ENCODE data around the gene PPP1R16B.
"Not testable (repeated sequence)": the region's sequence is repeated elsewhere in the genome, so short reads cannot be mapped to it uniquely, and the experiment has no call there.

The PPP1R16B gene

DNA sequence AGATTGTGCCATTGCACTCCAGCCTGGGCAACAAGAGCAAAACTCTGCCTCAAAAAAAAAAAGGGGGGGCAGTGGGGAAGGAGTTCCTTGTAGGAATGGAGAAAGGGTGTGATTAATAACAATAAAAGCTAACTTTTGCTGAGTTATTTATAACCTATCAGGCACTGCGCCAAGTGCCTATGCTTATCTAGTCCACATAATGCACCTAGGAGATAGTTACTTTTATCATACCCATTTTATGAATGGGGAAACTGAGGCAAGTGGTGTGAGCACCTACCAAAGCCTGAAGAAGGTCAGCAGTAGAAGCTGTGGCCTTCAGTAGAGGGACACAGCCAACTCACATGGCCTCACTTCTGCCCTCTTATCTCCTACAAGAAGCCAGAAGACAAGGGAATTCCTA is 13.6 kb upstream of the PPP1R16B start:
- H3K27ac ChIP-seq = no peak overlapping the region
- TF ChIP-seq ZFX (IDR thresholded peaks at IDR 0.05) = no peak
- TF ChIP-seq, protein P1, sequence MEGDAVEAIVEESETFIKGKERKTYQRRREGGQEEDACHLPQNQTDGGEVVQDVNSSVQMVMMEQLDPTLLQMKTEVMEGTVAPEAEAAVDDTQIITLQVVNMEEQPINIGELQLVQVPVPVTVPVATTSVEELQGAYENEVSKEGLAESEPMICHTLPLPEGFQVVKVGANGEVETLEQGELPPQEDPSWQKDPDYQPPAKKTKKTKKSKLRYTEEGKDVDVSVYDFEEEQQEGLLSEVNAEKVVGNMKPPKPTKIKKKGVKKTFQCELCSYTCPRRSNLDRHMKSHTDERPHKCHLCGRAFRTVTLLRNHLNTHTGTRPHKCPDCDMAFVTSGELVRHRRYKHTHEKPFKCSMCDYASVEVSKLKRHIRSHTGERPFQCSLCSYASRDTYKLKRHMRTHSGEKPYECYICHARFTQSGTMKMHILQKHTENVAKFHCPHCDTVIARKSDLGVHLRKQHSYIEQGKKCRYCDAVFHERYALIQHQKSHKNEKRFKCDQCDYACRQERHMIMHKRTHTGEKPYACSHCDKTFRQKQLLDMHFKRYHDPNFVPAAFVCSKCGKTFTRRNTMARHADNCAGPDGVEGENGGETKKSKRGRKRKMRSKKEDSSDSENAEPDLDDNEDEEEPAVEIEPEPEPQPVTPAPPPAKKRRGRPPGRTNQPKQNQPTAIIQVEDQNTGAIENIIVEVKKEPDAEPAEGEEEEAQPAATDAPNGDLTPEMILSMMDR (conservative IDR thresholded peaks at IDR 0.05) = no peak

DNA sequence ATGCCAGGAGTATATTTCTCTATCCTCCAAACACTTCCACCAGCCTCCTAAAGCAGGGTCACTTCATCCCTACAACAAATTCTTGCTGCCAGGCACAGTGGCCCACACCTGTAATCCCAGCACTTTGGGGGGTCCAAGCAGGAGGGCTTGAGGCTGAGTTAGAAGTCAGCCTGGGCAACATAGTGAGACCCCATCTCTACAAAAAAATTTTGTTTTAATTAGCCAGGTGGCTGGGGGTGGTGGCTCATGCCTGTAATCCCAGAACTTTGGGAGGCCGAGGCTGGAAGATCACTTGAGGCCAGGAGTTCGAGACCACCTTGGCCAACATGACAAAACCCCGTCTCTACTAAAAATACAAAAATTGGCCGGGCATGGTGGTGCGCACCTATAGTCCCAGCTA is 11.4 kb upstream of the PPP1R16B start:
- H3K27ac ChIP-seq = not testable (repeated sequence)

DNA sequence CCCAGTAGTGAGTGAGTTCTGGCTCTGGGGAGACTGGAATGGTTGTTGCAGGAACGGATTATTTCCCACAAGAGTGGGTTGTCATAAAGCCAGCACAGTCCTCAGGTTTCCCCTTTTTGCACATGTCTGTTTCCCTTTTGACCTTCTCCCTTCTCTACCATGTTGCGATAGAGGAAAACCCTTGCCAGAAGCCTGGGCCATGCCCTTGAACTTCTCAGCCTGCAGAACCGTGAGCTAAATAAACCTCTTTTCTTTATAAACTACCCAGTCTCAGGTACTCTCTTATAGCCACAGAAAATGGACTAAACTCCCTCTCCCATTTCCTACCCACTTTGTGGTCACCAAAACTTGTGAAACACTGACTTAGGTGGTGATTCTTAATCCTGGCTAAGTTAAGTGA is 7.2 kb upstream of the PPP1R16B start:
- no peak for TF ChIP-seq ZFX (IDR thresholded peaks at IDR 0.05)
- TF ChIP-seq, protein P1 (conservative IDR thresholded peaks at IDR 0.05) = no peak
- H3K27ac ChIP-seq = no peak overlapping the region

DNA sequence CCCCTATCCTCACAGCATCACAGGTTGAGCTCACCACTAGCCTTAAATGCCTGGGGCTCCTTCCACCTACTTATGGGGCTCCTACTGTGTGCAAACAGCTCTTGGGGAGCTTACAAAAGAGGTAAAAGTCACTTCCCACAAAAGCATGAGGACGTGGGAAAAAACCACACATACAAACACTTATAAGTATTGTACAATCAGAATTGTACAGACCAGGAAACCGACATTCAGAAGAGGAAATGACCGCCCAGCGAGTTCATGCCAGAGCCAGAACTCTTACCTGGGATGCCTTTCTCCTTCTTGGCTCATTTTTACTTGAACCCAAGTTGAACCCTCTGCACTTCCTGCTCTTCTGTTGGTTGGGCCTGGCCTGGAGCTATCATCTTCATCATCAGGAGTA is 6.3 kb upstream of the PPP1R16B start:
- no peak for TF ChIP-seq ZFX (IDR thresholded peaks at IDR 0.05)
- TF ChIP-seq, protein P1 (conservative IDR thresholded peaks at IDR 0.05) = no peak
- H3K27ac ChIP-seq = no peak overlapping the region

DNA sequence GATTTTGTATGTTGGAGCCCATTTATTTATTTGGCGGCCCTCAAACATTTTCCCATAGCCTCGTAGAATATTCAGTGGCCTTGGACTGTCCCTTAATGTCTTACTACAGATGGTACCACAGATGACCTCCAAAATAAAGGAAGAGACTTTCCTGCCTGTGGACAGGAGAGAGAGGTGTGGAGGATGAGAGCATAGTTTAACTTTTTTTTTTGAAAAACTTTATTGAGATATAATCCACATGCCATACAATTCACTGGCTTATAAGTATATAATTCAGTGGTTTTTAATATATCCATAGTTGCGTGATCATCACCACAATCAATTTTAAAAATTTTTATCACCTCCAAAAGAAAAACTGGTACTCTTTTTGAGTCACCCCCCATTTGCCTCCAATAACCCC is 4.6 kb upstream of the PPP1R16B start:
- no peak overlapping the region for H3K27ac ChIP-seq
- TF ChIP-seq, protein P1 (conservative IDR thresholded peaks at IDR 0.05) = no peak
- no peak for TF ChIP-seq ZFX (IDR thresholded peaks at IDR 0.05)

DNA sequence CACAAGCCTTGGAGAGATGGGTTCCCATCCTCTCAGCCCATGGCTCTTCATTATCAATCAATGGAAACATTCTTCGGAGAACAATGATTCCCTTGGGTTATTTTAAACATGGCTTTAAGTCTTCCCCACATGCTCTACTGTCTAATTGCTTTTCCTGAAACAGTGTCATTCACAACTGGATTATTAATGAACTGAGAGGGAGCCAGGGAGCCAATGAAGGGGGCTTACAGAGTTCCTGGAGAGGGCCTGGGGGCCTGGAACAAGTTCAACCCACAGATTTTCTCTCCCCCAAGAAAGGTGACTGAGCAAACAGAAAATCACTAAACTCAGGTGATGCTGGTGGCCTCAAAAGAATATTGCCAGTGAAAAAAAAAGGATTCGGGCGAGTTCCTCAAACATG is 1.3 kb upstream of the PPP1R16B start:
- H3K27ac ChIP-seq = no peak overlapping the region
- TF ChIP-seq, protein P1 (conservative IDR thresholded peaks at IDR 0.05) = no peak
- no peak for TF ChIP-seq ZFX (IDR thresholded peaks at IDR 0.05)

DNA sequence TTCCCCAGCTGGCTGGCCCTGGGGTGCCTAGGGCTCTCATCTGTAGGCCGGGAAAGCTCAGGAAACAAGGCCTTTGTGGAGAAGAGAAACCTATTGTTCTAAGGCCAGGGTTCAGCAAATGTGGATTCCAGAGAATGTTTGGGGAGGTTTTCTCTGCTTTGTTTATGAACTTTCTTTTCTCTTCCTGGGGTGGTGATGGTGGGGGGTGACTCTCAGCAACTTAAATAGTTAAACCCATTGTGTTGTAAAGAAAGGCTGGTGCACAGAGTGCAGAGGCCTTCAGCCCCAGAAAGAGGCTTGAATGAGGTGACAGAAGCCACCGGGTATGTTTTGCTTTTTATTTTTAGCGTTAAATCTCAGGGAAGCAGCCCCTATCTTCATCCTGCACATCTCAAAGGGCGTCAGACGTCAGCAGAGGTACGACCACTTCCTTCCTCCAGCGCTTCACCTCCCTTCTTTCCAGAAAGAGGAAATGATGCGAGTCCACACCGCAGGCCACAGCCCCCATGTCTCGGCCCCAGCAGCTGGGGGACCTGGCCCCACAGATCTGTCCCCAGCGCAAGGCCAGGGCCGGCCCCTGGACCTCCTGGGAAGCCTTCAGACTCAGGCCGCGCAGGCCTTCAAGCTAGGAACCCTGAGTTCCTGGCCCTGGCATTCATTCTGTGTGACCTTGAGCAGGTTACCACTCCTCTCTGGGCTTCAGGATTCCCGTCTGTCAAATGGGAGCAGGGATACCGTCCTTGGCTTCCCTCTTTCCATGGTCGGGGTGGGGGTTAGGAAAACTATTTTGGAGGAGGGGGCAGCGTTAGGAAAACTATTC is 605 bp upstream of the PPP1R16B start:
- no peak overlapping the region for H3K27ac ChIP-seq
- TF ChIP-seq ZFX (IDR thresholded peaks at IDR 0.05) = no peak
- TF ChIP-seq, protein P1 (conservative IDR thresholded peaks at IDR 0.05) = no peak

All from C4-2B (cell line).